Kidney capillary endothelial cell (primary cell): Measurements from ENCODE around the gene CCNDBP1.
A peak's percentile ranks its signal among the peaks of the same experiment; 100 is the strongest.
"Not testable (repeated sequence)": the region's sequence is repeated elsewhere in the genome, so short reads cannot be mapped to it uniquely, and the experiment has no call there.

ENCODE experiments used
- DNase-seq: peaks from one replicate; pipeline ENCODE4 v3.0.0-alpha.2; 2018; ENCODE audit warnings: low spot score

CCNDBP1 gene

DNA sequence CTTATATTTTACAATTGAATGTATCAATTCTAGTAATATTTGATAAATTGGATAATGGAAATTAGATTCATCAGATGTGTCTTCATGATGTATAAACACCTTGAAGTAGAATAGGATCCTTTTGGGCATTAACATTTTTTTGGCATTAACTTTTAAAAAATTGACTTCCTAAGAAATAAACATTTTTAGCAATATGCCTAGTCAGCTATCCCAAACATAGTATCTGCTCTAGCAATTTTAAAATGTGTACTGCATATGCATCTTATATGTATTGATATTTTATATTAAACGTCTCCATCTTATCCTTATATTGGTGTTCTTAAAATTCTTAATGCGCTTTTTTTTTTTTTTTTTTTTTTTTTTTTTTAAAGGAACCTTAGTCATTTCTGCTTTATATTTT lies 8.5 kb downstream of the CCNDBP1 start:
- DNase-seq, result no peak

DNA sequence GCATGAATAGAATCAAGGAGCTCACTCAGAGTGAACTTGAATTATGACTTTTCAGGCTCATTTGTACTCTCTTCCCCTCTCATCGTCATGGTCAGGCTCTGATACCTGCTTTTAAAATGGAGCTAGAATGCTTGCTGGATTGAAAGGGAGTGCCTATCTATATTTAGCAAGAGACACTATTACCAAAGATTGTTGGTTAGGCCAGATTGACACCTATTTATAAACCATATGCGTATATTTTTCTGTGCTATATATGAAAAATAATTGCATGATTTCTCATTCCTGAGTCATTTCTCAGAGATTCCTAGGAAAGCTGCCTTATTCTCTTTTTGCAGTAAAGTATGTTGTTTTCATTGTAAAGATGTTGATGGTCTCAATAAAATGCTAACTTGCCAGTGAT lies 9.6 kb downstream of the CCNDBP1 start:
- no peak for DNase-seq

DNA sequence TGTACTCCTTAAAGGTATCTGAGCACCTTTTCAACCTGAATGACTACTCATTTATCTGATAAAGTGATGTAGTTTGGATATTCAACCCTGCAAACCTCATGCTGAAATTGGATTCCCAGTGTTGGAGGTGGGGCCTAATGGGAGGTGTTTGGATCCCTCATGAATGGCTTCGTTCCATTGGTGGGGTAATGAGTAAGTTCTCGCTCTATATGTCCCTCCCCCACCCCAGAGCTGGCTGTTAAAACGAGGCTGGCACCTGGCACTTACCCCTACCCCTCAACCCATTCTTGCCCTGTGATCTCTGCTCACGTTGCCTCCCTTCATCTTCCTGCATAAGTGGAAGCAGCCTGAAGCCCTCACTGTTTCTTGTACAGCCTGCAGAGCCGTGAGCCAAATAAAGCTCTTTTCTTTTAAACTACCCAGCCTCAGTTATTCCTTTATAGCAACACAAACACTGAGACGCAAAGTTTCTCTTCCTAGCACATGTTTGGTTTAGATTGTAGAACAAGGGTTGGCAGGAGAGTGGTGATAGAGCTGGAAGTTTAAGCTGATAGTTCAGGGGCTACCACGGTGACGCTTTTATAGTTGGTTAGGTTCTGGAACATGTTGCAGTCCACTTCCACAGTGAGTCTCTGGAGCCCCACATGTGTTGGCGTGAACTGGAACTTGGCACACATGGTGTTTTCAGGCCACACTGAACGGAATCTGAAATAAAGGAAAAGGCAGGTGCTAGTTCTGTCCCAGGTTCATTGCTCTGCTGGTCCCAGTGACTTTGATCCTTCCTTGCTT lies 11.8 kb downstream of the CCNDBP1 start:
- no peak for DNase-seq

- DNase-seq, result not testable (repeated sequence)
These were observed 12.6 kb downstream of the CCNDBP1 start for GRCh38 chr15:43197773-43198172.

GRCh38 chr15:43198556-43198955 lies 13.4 kb downstream of the CCNDBP1 start:
- not testable (repeated sequence) for DNase-seq

DNA sequence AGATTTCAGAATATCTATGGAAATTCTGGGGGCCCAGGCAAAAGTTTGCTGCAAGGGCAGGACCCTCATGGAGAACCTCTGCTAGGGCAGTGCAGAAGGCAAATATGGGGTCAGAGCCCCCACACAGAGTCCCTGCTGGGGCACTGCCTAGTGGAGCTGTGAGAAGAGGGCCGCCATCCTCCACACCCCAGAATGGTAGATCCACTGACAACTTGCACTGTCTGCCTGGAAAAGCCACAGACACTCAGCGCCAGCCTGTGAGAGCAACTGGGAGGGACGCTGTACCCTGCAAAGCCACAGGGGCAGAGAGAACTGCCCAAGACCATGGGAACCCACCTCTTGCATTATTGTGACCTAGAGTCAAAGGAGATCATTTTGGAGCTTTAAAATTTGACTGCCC lies 13.8 kb downstream of the CCNDBP1 start:
- no peak for DNase-seq

DNA sequence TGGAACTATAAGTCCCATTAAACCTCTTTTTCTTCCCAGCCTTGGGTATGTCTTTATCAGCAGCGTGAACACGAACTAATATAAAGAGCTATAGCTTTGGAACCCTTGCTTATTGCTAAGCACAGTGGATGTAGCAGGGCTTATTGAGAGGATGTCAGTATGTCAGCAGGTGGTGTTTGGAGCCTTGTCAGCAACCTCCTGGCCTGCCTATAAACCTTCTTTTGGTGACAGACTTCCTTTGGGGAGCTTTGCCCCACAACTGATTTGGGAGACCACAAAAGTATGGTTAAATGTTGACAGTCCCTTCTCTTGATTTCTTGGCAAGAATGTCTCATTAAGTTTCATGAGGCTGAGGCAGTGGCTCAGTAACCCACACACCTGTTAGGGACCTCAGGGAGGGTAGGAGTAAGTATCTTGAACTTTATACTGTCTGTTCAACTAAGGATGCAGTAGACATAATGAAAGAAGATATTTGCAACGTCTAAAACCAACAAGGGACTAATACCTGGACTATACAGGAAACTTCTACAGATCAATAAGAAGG lies 14.8 kb downstream of the CCNDBP1 start:
- no peak for DNase-seq

DNA sequence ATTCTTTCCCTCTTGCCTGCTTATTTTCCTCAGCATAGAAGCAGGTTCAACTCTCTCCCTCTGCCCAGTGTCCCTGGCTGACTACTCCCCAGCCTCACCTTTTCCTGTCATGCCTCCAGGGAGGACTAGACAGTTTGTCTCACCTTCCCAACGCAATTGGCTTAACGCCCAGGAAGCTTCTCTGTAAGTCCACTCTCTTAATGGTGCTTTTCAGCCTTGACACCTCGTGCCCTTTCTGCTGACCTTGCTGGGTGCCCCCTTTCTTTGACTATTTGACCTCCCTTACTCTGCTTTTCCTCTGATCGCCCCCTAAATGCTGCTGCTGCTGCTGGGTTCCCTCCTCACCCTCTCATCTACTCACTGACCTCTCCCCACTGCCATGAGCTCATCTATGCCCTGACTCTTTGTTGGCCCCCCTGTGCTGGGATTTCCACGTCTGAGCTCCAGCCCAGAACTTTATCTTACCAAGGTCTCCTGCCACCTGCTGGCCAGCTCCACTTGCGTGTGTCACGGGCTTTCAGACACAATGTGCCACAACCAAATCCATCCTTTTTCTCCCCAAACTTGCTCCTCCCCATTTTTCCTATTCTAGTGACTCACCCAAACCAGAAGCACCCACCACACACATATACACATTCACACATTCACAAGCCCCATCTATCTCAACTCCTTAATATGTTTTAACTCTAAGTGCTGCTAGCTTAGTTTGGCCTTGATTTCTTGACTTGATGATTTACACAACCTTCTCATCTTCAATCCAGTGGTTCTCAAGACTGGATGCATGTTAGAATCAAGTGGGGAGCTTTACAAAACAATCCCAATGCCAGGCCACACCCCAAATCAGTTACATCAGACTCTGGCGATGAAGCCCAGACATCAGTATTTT lies 19.1 kb downstream of the CCNDBP1 start:
- peak; percentile 45 for DNase-seq

- DNase-seq, result no peak
These were observed 20.9 kb downstream of the CCNDBP1 start for GRCh38 chr15:43206054-43206453.

DNA sequence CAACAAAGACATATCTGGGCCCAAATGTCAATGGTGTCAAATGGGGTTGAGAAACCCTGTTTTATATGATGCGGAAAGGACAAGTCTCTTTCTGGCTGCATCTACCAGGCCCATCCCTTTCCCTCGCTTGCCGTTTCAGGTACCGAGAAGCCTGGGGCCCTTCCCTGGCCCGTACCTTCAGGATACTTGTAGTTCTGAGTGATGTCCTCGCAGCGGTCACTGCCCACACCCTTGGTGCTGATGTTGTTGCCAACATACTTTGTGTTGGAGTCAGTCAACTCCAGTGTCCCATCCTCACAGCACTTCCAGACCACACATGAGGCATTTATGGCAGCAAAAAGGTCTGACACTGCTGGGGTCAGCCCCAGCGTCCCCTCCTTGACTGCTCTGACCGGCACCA lies 21.8 kb downstream of the CCNDBP1 start:
- no peak for DNase-seq

DNA sequence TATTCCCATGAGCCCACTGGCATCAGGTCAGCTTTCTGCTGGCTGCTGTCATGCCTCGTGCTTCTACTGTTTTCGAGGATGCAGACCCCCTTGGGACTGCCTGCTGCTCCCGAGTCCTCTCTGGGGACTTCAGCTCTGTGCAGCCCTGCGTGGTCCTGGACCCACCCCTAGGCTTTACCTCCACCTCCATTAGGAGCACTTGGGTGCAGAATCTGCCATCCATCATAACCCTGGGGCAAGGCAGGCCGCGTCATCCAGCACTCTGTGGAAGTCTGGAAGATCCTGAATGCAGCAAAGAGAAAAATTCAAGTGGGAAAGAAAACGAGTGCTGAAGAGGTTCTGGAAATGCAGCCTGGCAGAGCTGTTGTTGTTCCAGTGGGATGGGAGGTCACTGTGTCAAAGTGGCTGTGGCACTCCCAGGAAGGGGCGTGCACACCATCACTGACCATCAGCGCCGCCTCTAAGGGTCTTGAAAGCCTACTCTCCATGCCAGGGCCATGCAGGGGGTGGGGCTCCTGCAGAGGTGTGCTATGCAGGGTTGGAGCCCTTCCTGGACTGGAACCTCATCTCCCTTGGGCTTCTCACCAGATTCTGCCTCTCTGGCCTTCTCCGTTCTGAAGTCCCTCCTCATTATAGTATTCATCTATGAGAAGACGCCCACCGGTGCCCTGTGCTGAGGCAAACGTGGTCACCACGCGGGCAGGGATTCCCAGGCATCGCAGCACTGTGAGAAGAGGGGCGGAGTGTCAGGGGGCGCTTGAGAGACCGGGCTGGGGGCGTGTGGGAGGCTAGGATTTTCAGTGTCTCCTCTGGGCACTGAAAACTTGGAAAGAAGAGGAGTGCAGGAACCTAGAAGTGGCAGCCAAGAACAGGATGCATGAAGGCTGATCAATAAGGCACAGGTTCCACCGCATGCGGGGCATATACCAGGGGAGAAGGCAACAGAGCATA lies 23.1 kb downstream of the CCNDBP1 start:
- DNase-seq, result no peak

DNA sequence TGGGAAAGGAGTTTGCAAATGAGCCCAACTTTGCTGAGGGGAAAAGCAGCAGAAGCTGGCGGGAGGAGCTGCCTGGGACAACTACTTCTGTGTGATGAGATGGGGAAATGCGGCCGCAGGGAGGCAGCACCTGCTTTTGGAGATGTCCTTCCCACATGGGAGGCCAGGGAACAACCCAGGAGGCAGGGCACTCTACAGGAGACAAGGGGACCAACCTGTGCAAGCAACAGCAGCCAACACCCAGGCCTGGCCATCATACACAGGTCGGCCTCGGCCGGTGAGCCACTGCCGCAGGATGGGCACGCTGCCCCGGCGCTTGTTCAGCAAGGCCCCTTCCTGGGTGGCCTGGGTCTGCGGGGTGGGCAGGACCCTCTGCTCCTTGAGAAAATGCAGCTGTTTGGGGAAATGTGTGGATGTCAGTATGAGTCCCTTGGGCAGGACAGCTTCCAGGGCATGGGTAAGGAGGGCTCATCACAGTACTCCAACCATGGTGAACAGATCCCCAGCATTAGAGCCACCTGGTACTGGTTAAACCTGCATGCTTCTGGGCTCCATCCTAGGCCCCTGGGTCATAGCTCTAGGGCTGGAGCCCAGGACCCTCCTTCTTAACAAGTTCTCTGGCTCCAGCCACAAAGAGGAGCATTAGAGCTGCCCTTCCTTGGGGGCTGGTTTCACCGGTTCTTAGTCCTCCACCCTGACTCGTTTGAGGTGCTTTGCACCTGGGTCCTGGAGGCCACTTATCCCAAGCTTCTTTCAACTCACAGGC lies 24.0 kb downstream of the CCNDBP1 start:
- DNase-seq, result no peak

DNA sequence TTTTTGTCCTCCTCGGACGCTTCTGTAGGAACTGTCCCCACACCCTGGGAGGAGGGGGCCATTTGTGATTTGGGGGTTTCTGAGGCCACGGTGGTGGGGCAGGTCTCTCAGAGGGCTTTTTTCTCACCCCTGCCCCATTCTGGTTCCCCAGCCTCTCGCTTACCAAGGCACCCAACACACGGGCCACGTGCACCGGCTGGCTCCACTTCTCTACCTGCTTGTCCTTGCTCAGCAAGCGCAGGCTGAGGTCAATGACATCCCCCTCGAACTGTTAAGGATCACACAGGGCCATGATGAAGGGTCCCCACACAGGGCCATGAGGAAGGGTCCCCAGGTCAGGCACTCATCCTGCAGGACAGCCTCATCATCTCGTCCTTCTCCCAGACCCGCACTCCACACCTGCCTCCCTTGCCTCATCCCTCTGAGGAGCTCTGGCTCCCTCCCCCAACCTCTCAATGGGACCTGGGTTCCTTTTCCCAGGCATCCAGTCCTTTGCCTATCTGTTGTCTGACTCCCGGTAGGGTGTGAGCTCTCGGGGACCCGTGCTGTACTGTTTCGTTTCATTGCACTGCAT lies 25.1 kb downstream of the CCNDBP1 start:
- no peak for DNase-seq

GRCh38 chr15:43210807-43211206 lies 25.6 kb downstream of the CCNDBP1 start:
- DNase-seq, result no peak

- DNase-seq, result no peak
These were observed 26.1 kb downstream of the CCNDBP1 start for GRCh38 chr15:43211224-43211735.

GRCh38 chr15:43212299-43212698 lies 27.1 kb downstream of the CCNDBP1 start:
- DNase-seq, result no peak

- no peak for DNase-seq
These were observed 27.7 kb downstream of the CCNDBP1 start for GRCh38 chr15:43212951-43213350.

GRCh38 chr15:43213466-43213865 lies 28.3 kb downstream of the CCNDBP1 start:
- DNase-seq, result no peak

- no peak for DNase-seq
These were observed 29.0 kb downstream of the CCNDBP1 start for GRCh38 chr15:43214169-43214568.

DNA sequence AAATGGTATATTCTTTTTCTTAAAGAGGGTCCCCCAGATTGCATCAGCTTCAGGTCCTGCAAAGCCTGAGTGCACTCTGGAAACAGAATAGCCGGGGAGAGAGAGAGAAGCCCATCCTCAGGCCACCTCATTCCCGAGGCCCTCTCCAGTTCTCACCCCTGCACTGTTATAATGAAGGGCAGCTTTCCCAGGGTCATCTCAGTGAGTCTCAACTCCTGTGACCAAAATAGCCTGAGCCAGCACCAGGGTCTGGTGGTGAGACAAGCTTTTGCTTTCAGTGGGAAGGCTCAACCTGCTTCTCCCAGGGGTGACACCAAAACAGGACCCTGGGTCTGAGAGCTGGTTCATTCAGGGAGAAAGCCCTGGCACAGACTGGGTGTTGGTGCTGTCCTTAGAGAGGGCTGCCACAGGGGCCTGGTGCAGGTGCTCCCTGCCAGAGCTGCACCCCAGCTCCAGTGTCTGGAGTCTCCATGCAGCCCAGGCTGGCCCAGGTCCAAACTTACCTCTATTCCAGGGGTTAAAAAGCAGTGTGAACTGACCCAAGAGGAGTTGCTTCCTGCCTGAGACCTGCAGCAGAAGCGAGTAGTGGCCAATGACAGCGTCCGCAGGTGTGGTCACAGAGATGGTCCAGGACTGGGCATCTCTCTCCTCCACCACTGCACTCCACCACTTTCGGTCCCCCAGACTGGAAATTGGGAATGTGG lies 29.5 kb downstream of the CCNDBP1 start:
- DNase-seq, result no peak
